MCF 10A (cell line): ENCODE data around the gene TMEM132D. TPM values are rescaled to one million over a fixed set of nuclear protein-coding genes. Genes with fewer than 3 reads are reported as not detected.

Experiments used
- BruUV-seq: library from RNA; stranded (reverse); fragments of 400-500 nt; replicated peaks from 2 replicates; lab custom pipeline; 2021; lab: Mats Ljungman, UMichigan
- CTCF ChIA-PET: fragments of 300-600 bp; sonication (Branson Sonifier 250); formaldehyde crosslinking; extraction: SDS; loops from one replicate; lab custom pipeline; 2021; ENCODE audit warnings: antibody characterized with exemption, inconsistent platforms; lab: Yijun Ruan, JAX
- POLR2A ChIA-PET: fragments of 300-600, 350-650 bp; sonication (Branson Sonifier 250); formaldehyde crosslinking; extraction: SDS; loops from one replicate; lab custom pipeline; 2020; ENCODE audit warnings: antibody characterized with exemption, inconsistent platforms; lab: Yijun Ruan, JAX
- DNase-seq: peaks from one replicate; pipeline ENCODE4 v3.0.0-alpha.2; 2018; ENCODE audit not compliant: unreplicated experiment
- H3K27ac Mint-ChIP-seq: one replicate; pipeline ENCODE4 v1.8.0; 2022; ENCODE audit warnings: mild to moderate bottlenecking, low read depth, mixed read lengths; ENCODE audit not compliant: unreplicated experiment
- H3K27me3 Mint-ChIP-seq: one replicate; pipeline ENCODE4 v1.8.0; 2022; ENCODE audit warnings: mixed read lengths; ENCODE audit not compliant: insufficient read depth, unreplicated experiment
- H3K36me3 Mint-ChIP-seq: one replicate; pipeline ENCODE4 v1.8.0; 2022; ENCODE audit warnings: mild to moderate bottlenecking, moderate library complexity, mixed read lengths; ENCODE audit not compliant: insufficient read depth, unreplicated experiment
- H3K4me1 Mint-ChIP-seq: one replicate; pipeline ENCODE4 v1.8.0; 2022; ENCODE audit warnings: mixed read lengths; ENCODE audit not compliant: insufficient read depth, unreplicated experiment
- H3K4me3 Mint-ChIP-seq: one replicate; pipeline ENCODE4 v1.8.0; 2022; ENCODE audit warnings: mild to moderate bottlenecking, moderate library complexity, mixed read lengths; ENCODE audit not compliant: unreplicated experiment
- H3K9me3 Mint-ChIP-seq: one replicate; pipeline ENCODE4 v1.8.0; 2022; ENCODE audit warnings: mixed read lengths; ENCODE audit not compliant: unreplicated experiment
- CTCF ChIP-seq: fragments of 200-600 bp; IDR thresholded peaks from one replicate; pipeline ENCODE4 v1.8.0; 2022; ENCODE audit warnings: antibody characterized with exemption, mild to moderate bottlenecking; ENCODE audit not compliant: unreplicated experiment
- intact Hi-C: fragments of 100-400 bp; cut with micrococcal nuclease; formaldehyde crosslinking; loops from 2 replicates; pipeline ENCODE4 v1.14.1; 2022
- total RNA-seq: library from RNA; stranded (reverse); gene quantifications from 2 replicates; pipeline ENCODE4 v1.2.3, GENCODE V29; 2022

Gene TMEM132D
- total RNA-seq, 1 experiment from 2014 or later, result not detected

GRCh38 chr12:129779989-129780388 is 123.8 kb downstream of the TMEM132D start:
- POLR2A ChIA-PET, result no interaction called here
- H3K4me1 Mint-ChIP-seq, result no peaks in the 10 kb centered on the region
- BruUV-seq, result no TSS peak
- H3K27ac Mint-ChIP-seq, result no peak overlapping the region
- H3K27me3 Mint-ChIP-seq, result no peaks in the 10 kb centered on the region
- no peak for TF ChIP-seq CTCF
- no peak for DNase-seq
- no peaks in the 10 kb centered on the region for H3K36me3 Mint-ChIP-seq
- H3K4me3 Mint-ChIP-seq, result no peak overlapping the region
- intact Hi-C loops, result no loop called here
- CTCF ChIA-PET, result interaction anchor here (0.6 kb wide), 1 partner anchor 18 kb away, joined by 3 read pairs; no protein-coding TSS in a partner anchor
- no peaks in the 10 kb centered on the region for H3K9me3 Mint-ChIP-seq

DNA sequence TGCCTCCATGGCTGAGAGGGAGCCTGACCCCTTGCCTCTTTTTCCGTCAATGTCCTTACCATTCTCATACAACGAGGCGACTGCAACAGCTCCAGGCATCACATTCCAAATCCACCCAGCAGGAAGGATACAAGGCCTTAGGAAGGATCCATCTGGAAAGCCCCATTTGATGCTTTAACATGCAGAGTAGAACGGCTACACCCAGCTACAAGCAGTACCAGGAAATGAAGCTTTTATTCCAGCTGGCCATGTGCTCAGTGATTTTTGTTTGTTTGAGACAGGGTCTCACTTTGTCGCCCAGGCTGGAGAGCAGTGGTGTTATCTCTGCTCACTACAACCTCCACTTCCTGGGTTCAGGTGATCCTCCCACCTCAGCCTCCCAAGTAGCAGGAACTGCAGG is 124.8 kb downstream of the TMEM132D start:
- Mint-ChIP-seq H3K4me3 (no peak overlapping the region), H3K4me1 (no peaks in the 10 kb centered on the region), H3K27me3 (no peaks in the 10 kb centered on the region), H3K36me3 (no peaks in the 10 kb centered on the region), H3K9me3 (no peaks in the 10 kb centered on the region), H3K27ac (no peak overlapping the region)
- ChIA-PET POLR2A (no interaction called here), CTCF (no interaction called here)
- BruUV-seq, result no TSS peak
- no peak for TF ChIP-seq CTCF
- intact Hi-C loops, result no loop called here
- no peak for DNase-seq

- BruUV-seq, result no TSS peak
- H3K36me3 Mint-ChIP-seq, result no peaks in the 10 kb centered on the region
- CTCF ChIA-PET, result interaction anchor here (1.1 kb wide), 1 partner anchor 583 kb away, joined by 4 read pairs; no protein-coding TSS in a partner anchor
- H3K27me3 Mint-ChIP-seq, result no peaks in the 10 kb centered on the region
- H3K4me1 Mint-ChIP-seq, result no peaks in the 10 kb centered on the region
- DNase-seq, result no peak
- TF ChIP-seq CTCF, result no peak
- intact Hi-C loops, result no loop called here
- POLR2A ChIA-PET, result no interaction called here
- no peak overlapping the region for H3K4me3 Mint-ChIP-seq
- no peak overlapping the region for H3K27ac Mint-ChIP-seq
- H3K9me3 Mint-ChIP-seq, result no peaks in the 10 kb centered on the region
Observed at GRCh38 chr12:129776977-129777667, 126.7 kb downstream of the TMEM132D start.

- no TSS peak for BruUV-seq
- TF ChIP-seq CTCF, result no peak
- POLR2A ChIA-PET, result no interaction called here
- peak; percentile 47 for DNase-seq
- H3K4me3 Mint-ChIP-seq, result no peak overlapping the region
- H3K27ac Mint-ChIP-seq, result no peak overlapping the region
- H3K36me3 Mint-ChIP-seq, result no peaks in the 10 kb centered on the region
- intact Hi-C loops, result no loop called here
- H3K4me1 Mint-ChIP-seq, result no peaks in the 10 kb centered on the region
- H3K9me3 Mint-ChIP-seq, result no peaks in the 10 kb centered on the region
- CTCF ChIA-PET, result no interaction called here
- H3K27me3 Mint-ChIP-seq, result no peaks in the 10 kb centered on the region
Observed at GRCh38 chr12:129772501-129773493, 131.0 kb downstream of the TMEM132D start.
